WTC11 (cell line): ENCODE data around the gene CMTM2. TPM values are rescaled to one million over a fixed set of nuclear protein-coding genes. Genes with fewer than 3 reads are reported as not detected.

ENCODE experiments used
- ATAC-seq: fragments of 200-7000 bp; cut with Tn5 transposase; 2 replicates; pipeline ENCODE4 v1.10.0; 2021; ENCODE audit warnings: mild to moderate bottlenecking, moderate library complexity
- CTCF ChIA-PET: fragments of 300-600 bp; sonication (Branson Sonifier 250); formaldehyde crosslinking; loops from one replicate; lab custom pipeline; 2021; ENCODE audit warnings: antibody characterized with exemption; lab: Charles Lee
- POLR2A ChIA-PET: fragments of 350-600 bp; sonication (Branson Sonifier 250); formaldehyde crosslinking; loops from one replicate; lab custom pipeline; 2021; ENCODE audit warnings: antibody characterized with exemption; lab: Charles Lee
- DNase-seq: peaks from one replicate; pipeline ENCODE4 v3.0.0; 2021; ENCODE audit warnings: low spot score
- H3K27ac Mint-ChIP-seq: 2 replicates; pipeline ENCODE4 v1.8.0; 2021; ENCODE audit warnings: mixed read lengths
- H3K27me3 Mint-ChIP-seq: 2 replicates; pipeline ENCODE4 v1.8.0; 2021; ENCODE audit warnings: low read depth, mild to moderate bottlenecking, moderate library complexity, mixed read lengths
- H3K36me3 Mint-ChIP-seq: 2 replicates; pipeline ENCODE4 v1.8.0; 2021; ENCODE audit warnings: mixed read lengths
- H3K4me1 Mint-ChIP-seq: 2 replicates; pipeline ENCODE4 v1.8.0; 2022; ENCODE audit warnings: mixed read lengths
- H3K4me3 Mint-ChIP-seq: 2 replicates; pipeline ENCODE4 v1.8.0; 2021; ENCODE audit warnings: mild to moderate bottlenecking, moderate library complexity, mixed read lengths
- H3K9me3 Mint-ChIP-seq: 2 replicates; pipeline ENCODE4 v1.8.0; 2021; ENCODE audit warnings: mixed read lengths
- AFF4 ChIP-seq: sonication (generic); formaldehyde crosslinking; IDR thresholded peaks from 2 replicates; pipeline ENCODE4 v1.8.1; 2023; ENCODE audit warnings: mild to moderate bottlenecking, missing genetic modification reagents, borderline replicate concordance
- ATF1 ChIP-seq: sonication (generic); formaldehyde crosslinking; IDR thresholded peaks from 2 replicates; pipeline ENCODE4 v1.8.1; 2023; ENCODE audit warnings: mild to moderate bottlenecking, moderate library complexity, missing genetic modification reagents
- ESRRA ChIP-seq: sonication (generic); formaldehyde crosslinking; IDR thresholded peaks from 2 replicates; pipeline ENCODE4 v1.8.1; 2022; ENCODE audit warnings: mild to moderate bottlenecking, missing genetic modification reagents, borderline replicate concordance
- FOXK1 ChIP-seq: sonication (generic); formaldehyde crosslinking; IDR thresholded peaks from 2 replicates; pipeline ENCODE4 v1.8.0; 2022; ENCODE audit warnings: mild to moderate bottlenecking, moderate library complexity, missing genetic modification reagents
- IRF1 ChIP-seq: sonication (generic); formaldehyde crosslinking; IDR thresholded peaks from 2 replicates; pipeline ENCODE4 v1.8.0; 2023; ENCODE audit warnings: missing genetic modification reagents
- IRF2 ChIP-seq: sonication (generic); formaldehyde crosslinking; IDR thresholded peaks from 2 replicates; pipeline ENCODE4 v1.8.0; 2022; ENCODE audit warnings: low read depth, missing genetic modification reagents, borderline replicate concordance
- NR3C1 ChIP-seq: sonication (generic); formaldehyde crosslinking; conservative IDR thresholded peaks from 2 replicates; pipeline ENCODE4 v1.8.1; 2023; ENCODE audit warnings: low read depth, mild to moderate bottlenecking, missing genetic modification reagents
- SMAD4 ChIP-seq: sonication (generic); formaldehyde crosslinking; IDR thresholded peaks from 2 replicates; pipeline ENCODE4 v1.8.0; 2022; ENCODE audit warnings: mild to moderate bottlenecking, missing genetic modification reagents
- TEAD4 ChIP-seq: sonication (generic); formaldehyde crosslinking; IDR thresholded peaks from 2 replicates; pipeline ENCODE4 v1.8.0; 2022; ENCODE audit warnings: mild to moderate bottlenecking, missing genetic modification reagents
- ZNF232 ChIP-seq: sonication (generic); formaldehyde crosslinking; IDR thresholded peaks from 2 replicates; pipeline ENCODE4 v1.8.0; 2022; ENCODE audit warnings: mild to moderate bottlenecking, missing genetic modification reagents
- ZNF423 ChIP-seq: fragments of 250-450 bp; sonication (Bioruptor Pico); IDR thresholded peaks from 2 replicates; pipeline ENCODE4 v2.1.2; 2022; ENCODE audit warnings: mild to moderate bottlenecking, moderate library complexity
- total RNA-seq: library from RNA; stranded (reverse); gene quantifications from 3 replicates; pipeline ENCODE4 v1.2.3, GENCODE V29; 2021
- TF ChIP-seq, protein P1 (sequence below): sonication (generic); formaldehyde crosslinking; IDR thresholded peaks from 2 replicates; pipeline ENCODE4 v1.8.0; 2023; ENCODE audit warnings: mild to moderate bottlenecking, missing genetic modification reagents
- TF ChIP-seq, protein P2 (sequence below): fragments of 250-450 bp; sonication (Bioruptor Pico); IDR thresholded peaks from 2 replicates; pipeline ENCODE4 v1.9.0; 2021; ENCODE audit warnings: mild to moderate bottlenecking
- TF ChIP-seq, protein P3 (sequence below): sonication (generic); formaldehyde crosslinking; IDR thresholded peaks from 2 replicates; pipeline ENCODE4 v1.8.1; 2023; ENCODE audit warnings: mild to moderate bottlenecking, missing genetic modification reagents, moderate library complexity
- TF ChIP-seq, protein P4 (sequence below): fragments of 250-450 bp; sonication (Bioruptor Pico); IDR thresholded peaks from 2 replicates; pipeline ENCODE4 v1.8.0; 2021; ENCODE audit warnings: mild to moderate bottlenecking

The CMTM2 gene
- total RNA-seq, 1 experiment from 2014 or later, result not detected

DNA sequence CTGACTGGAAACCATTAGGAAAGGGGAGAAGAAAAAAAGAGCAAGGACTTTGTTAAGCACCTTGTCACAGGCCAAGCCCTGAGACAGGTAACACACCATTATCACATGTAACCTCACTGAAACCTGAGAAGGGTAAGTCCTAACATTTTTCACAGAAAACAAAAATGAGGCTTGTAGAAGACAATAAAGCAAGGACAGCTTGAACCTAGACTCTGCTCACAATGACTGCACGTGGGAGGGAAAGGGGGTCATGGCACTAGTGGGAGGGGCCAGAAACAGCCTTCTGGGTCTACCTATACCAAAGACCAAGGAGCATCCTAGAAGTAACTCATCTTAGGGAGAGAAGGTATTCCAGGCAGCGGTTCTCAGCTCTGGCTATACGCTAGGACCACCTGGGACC lies 36.9 kb upstream of the CMTM2 start:
- POLR2A ChIA-PET, result no interaction called here
- H3K27me3 Mint-ChIP-seq, result no peaks in the 10 kb centered on the region
- CTCF ChIA-PET, result interaction anchor here (0.8 to 1.6 kb wide), 4 partner anchors 10 to 136 kb away, joined by 3 to 5 read pairs (median 3); partner anchors contain the start of gene CKLF
- no peak for DNase-seq
- H3K4me3 Mint-ChIP-seq, result no peak overlapping the region
- no peaks in the 10 kb centered on the region for H3K9me3 Mint-ChIP-seq
- TF ChIP-seq, protein P1, sequence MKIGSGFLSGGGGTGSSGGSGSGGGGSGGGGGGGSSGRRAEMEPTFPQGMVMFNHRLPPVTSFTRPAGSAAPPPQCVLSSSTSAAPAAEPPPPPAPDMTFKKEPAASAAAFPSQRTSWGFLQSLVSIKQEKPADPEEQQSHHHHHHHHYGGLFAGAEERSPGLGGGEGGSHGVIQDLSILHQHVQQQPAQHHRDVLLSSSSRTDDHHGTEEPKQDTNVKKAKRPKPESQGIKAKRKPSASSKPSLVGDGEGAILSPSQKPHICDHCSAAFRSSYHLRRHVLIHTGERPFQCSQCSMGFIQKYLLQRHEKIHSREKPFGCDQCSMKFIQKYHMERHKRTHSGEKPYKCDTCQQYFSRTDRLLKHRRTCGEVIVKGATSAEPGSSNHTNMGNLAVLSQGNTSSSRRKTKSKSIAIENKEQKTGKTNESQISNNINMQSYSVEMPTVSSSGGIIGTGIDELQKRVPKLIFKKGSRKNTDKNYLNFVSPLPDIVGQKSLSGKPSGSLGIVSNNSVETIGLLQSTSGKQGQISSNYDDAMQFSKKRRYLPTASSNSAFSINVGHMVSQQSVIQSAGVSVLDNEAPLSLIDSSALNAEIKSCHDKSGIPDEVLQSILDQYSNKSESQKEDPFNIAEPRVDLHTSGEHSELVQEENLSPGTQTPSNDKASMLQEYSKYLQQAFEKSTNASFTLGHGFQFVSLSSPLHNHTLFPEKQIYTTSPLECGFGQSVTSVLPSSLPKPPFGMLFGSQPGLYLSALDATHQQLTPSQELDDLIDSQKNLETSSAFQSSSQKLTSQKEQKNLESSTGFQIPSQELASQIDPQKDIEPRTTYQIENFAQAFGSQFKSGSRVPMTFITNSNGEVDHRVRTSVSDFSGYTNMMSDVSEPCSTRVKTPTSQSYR (CRISPR knock-in tag), result no peak
- TF ChIP-seq IRF2, result no peak
- TF ChIP-seq, all 79 proteins: peak for 0
- no peaks in the 10 kb centered on the region for H3K36me3 Mint-ChIP-seq
- peak; percentile 35; the same call in 1 of the 2 replicates for ATAC-seq
- peaks cover 17% of the 10 kb centered on the region for H3K4me1 Mint-ChIP-seq
- H3K27ac Mint-ChIP-seq, result peak overlapping the region; percentile 14; the same call in 1 of the 2 replicates

- ChIA-PET CTCF (interaction anchor here (0.8 to 0.9 kb wide), 2 partner anchors 46 to 67 kb away, joined by 3 read pairs; no protein-coding TSS in a partner anchor), POLR2A (no interaction called here)
- Mint-ChIP-seq H3K9me3 (no peaks in the 10 kb centered on the region), H3K27ac (no peak overlapping the region), H3K4me3 (no peak overlapping the region), H3K4me1 (peaks cover 19% of the 10 kb centered on the region), H3K36me3 (no peaks in the 10 kb centered on the region), H3K27me3 (no peaks in the 10 kb centered on the region)
- DNase-seq, result no peak
- TF ChIP-seq, protein P2, sequence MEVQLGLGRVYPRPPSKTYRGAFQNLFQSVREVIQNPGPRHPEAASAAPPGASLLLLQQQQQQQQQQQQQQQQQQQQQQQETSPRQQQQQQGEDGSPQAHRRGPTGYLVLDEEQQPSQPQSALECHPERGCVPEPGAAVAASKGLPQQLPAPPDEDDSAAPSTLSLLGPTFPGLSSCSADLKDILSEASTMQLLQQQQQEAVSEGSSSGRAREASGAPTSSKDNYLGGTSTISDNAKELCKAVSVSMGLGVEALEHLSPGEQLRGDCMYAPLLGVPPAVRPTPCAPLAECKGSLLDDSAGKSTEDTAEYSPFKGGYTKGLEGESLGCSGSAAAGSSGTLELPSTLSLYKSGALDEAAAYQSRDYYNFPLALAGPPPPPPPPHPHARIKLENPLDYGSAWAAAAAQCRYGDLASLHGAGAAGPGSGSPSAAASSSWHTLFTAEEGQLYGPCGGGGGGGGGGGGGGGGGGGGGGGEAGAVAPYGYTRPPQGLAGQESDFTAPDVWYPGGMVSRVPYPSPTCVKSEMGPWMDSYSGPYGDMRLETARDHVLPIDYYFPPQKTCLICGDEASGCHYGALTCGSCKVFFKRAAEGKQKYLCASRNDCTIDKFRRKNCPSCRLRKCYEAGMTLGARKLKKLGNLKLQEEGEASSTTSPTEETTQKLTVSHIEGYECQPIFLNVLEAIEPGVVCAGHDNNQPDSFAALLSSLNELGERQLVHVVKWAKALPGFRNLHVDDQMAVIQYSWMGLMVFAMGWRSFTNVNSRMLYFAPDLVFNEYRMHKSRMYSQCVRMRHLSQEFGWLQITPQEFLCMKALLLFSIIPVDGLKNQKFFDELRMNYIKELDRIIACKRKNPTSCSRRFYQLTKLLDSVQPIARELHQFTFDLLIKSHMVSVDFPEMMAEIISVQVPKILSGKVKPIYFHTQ, result no peak
- no peak for TF ChIP-seq ESRRA (CRISPR knock-in tag)
- no peak for TF ChIP-seq ZNF232 (CRISPR knock-in tag)
- TF ChIP-seq, protein P3, sequence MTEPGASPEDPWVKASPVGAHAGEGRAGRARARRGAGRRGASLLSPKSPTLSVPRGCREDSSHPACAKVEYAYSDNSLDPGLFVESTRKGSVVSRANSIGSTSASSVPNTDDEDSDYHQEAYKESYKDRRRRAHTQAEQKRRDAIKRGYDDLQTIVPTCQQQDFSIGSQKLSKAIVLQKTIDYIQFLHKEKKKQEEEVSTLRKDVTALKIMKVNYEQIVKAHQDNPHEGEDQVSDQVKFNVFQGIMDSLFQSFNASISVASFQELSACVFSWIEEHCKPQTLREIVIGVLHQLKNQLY, result no peak
- TF ChIP-seq TEAD4 (CRISPR knock-in tag), result no peak
- TF ChIP-seq IRF1, result no peak
- no peak for TF ChIP-seq NR3C1 (CRISPR knock-in tag)
- TF ChIP-seq FOXK1, result no peak
- TF ChIP-seq SMAD4 (CRISPR knock-in tag), result no peak
- no peak for ATAC-seq
Measured at GRCh38 chr16:66543541-66543940, 35.7 kb upstream of the CMTM2 start.

DNA sequence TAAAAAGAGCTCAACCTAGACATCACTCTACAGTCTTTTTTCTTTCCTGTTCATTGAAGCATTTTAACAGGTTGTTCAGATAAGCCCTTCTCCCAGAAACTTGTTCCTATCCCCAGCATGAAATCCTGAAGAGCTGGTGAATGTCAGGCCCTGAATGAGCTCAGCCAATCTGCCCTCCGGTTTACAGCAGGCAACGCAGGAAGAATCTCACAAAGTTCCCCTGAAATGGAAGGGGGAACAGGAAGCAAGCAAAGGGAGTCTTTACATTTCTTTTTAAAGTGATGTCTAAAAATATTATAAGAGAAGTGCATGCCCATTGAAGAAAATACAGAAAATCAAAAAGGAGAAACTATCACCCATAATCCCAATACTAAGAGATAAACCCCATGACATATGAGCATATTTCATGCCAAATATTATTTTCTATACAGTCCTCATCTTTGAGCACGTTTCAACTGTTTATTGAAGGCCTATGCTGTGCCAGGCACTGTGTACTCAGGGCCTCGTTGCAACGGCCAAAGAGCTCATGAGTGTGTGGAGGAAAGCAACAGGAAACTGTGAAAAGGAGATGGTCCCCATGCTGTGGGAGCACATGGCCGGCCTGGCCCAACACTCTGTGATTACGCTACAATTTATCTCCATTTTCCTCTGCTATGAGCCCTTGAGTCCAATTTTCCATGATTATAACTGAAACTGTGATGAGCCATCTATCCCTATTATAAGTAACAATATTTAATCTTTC lies 35.1 kb upstream of the CMTM2 start:
- no peak for ATAC-seq
- H3K27ac Mint-ChIP-seq, result no peak overlapping the region
- H3K4me3 Mint-ChIP-seq, result no peak overlapping the region
- no peaks in the 10 kb centered on the region for H3K9me3 Mint-ChIP-seq
- DNase-seq, result no peak
- H3K36me3 Mint-ChIP-seq, result no peaks in the 10 kb centered on the region
- H3K27me3 Mint-ChIP-seq, result no peaks in the 10 kb centered on the region
- CTCF ChIA-PET, result interaction anchor here (0.8 to 0.9 kb wide), 3 partner anchors 45 to 67 kb away, joined by 3 read pairs; no protein-coding TSS in a partner anchor
- peaks cover 26% of the 10 kb centered on the region for H3K4me1 Mint-ChIP-seq
- POLR2A ChIA-PET, result no interaction called here
- TF ChIP-seq AFF4 (CRISPR knock-in tag), result no peak
- no peak for TF ChIP-seq IRF2
- TF ChIP-seq ATF1 (CRISPR knock-in tag), result no peak
- no peak for TF ChIP-seq ZNF423 (CRISPR knock-in tag)
- TF ChIP-seq, protein P4, sequence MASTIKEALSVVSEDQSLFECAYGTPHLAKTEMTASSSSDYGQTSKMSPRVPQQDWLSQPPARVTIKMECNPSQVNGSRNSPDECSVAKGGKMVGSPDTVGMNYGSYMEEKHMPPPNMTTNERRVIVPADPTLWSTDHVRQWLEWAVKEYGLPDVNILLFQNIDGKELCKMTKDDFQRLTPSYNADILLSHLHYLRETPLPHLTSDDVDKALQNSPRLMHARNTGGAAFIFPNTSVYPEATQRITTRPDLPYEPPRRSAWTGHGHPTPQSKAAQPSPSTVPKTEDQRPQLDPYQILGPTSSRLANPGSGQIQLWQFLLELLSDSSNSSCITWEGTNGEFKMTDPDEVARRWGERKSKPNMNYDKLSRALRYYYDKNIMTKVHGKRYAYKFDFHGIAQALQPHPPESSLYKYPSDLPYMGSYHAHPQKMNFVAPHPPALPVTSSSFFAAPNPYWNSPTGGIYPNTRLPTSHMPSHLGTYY (CRISPR knock-in tag), result no peak
- no peak for TF ChIP-seq IRF1
